ENCODE data around the gene ADO. TPM values are rescaled to one million over a fixed set of nuclear protein-coding genes. Genes with fewer than 3 reads are reported as not detected.

Gene ADO
- polyA plus RNA-seq, 1 of the 3 experiments (the other 2 are of a cell fraction) = 6.9 TPM

DNA sequence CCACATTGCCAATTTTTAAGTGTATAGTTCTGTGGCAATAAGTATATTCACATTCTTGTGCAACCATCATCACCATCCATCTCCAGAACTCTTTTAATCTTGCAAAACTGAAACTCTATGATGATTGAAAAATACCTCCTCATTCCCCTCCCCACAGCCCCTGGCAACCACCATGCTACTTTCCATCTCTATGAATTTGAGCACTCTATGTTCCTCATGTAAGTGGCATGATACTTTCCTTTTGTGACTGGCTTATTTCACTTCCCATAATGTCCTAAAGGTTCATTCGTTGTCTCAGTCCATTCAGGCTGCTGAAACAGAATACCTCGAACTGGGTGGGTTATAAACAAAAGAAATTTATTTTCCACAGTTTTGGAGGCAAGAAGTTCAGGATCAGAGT, 35.1 kb downstream of the ADO start:
- DNase-seq = no peak
- TF ChIP-seq ELF1 (IDR thresholded peaks at IDR 0.05) (no peak), RAD21 (IDR thresholded peaks at IDR 0.05; ENCODE audit: low read length) (no peak), GATA2 (CRISPR knock-in tag; IDR thresholded peaks at IDR 0.05) (no peak), RXRA (IDR thresholded peaks at IDR 0.05; ENCODE audit: borderline replicate concordance, low read depth) (no peak), RFX5 (IDR thresholded peaks at IDR 0.05; ENCODE audit: low read length) (no peak), JUND (IDR thresholded peaks at IDR 0.05) (no peak), NFIC (IDR thresholded peaks at IDR 0.05; ENCODE audit: borderline replicate concordance) (no peak), FOXJ3 (CRISPR knock-in tag; IDR thresholded peaks at IDR 0.05) (no peak), NRF1 (IDR thresholded peaks at IDR 0.05; ENCODE audit: low read depth, low read length) (no peak), EZH2phosphoT487 (IDR thresholded peaks at IDR 0.05; ENCODE audit: borderline replicate concordance, low read depth) (no peak), RCOR1 (IDR thresholded peaks at IDR 0.05; ENCODE audit: low read length) (no peak), FOSL2 (IDR thresholded peaks at IDR 0.05; ENCODE audit: borderline replicate concordance, low read depth) (no peak), YY1 (IDR thresholded peaks at IDR 0.05; ENCODE audit: low read depth) (no peak), TEAD4 (IDR thresholded peaks at IDR 0.05; ENCODE audit: borderline replicate concordance, insufficient read depth) (no peak)
- TF ChIP-seq, protein P1, sequence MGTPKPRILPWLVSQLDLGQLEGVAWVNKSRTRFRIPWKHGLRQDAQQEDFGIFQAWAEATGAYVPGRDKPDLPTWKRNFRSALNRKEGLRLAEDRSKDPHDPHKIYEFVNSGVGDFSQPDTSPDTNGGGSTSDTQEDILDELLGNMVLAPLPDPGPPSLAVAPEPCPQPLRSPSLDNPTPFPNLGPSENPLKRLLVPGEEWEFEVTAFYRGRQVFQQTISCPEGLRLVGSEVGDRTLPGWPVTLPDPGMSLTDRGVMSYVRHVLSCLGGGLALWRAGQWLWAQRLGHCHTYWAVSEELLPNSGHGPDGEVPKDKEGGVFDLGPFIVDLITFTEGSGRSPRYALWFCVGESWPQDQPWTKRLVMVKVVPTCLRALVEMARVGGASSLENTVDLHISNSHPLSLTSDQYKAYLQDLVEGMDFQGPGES (IDR thresholded peaks at IDR 0.05; ENCODE audit: low read depth, low read length) = no peak
- TF ChIP-seq, protein P2, sequence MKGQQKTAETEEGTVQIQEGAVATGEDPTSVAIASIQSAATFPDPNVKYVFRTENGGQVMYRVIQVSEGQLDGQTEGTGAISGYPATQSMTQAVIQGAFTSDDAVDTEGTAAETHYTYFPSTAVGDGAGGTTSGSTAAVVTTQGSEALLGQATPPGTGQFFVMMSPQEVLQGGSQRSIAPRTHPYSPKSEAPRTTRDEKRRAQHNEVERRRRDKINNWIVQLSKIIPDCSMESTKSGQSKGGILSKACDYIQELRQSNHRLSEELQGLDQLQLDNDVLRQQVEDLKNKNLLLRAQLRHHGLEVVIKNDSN (IDR thresholded peaks at IDR 0.05; ENCODE audit: borderline replicate concordance, low read depth) = no peak
- TF ChIP-seq, protein P3, sequence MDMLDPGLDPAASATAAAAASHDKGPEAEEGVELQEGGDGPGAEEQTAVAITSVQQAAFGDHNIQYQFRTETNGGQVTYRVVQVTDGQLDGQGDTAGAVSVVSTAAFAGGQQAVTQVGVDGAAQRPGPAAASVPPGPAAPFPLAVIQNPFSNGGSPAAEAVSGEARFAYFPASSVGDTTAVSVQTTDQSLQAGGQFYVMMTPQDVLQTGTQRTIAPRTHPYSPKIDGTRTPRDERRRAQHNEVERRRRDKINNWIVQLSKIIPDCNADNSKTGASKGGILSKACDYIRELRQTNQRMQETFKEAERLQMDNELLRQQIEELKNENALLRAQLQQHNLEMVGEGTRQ (IDR thresholded peaks at IDR 0.05; ENCODE audit: borderline replicate concordance, low read depth, low read length) = no peak
- TF ChIP-seq, protein P4, sequence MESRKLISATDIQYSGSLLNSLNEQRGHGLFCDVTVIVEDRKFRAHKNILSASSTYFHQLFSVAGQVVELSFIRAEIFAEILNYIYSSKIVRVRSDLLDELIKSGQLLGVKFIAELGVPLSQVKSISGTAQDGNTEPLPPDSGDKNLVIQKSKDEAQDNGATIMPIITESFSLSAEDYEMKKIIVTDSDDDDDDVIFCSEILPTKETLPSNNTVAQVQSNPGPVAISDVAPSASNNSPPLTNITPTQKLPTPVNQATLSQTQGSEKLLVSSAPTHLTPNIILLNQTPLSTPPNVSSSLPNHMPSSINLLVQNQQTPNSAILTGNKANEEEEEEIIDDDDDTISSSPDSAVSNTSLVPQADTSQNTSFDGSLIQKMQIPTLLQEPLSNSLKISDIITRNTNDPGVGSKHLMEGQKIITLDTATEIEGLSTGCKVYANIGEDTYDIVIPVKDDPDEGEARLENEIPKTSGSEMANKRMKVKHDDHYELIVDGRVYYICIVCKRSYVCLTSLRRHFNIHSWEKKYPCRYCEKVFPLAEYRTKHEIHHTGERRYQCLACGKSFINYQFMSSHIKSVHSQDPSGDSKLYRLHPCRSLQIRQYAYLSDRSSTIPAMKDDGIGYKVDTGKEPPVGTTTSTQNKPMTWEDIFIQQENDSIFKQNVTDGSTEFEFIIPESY (IDR thresholded peaks at IDR 0.05; ENCODE audit: borderline replicate concordance, low read depth) = no peak
- TF ChIP-seq, protein P5, sequence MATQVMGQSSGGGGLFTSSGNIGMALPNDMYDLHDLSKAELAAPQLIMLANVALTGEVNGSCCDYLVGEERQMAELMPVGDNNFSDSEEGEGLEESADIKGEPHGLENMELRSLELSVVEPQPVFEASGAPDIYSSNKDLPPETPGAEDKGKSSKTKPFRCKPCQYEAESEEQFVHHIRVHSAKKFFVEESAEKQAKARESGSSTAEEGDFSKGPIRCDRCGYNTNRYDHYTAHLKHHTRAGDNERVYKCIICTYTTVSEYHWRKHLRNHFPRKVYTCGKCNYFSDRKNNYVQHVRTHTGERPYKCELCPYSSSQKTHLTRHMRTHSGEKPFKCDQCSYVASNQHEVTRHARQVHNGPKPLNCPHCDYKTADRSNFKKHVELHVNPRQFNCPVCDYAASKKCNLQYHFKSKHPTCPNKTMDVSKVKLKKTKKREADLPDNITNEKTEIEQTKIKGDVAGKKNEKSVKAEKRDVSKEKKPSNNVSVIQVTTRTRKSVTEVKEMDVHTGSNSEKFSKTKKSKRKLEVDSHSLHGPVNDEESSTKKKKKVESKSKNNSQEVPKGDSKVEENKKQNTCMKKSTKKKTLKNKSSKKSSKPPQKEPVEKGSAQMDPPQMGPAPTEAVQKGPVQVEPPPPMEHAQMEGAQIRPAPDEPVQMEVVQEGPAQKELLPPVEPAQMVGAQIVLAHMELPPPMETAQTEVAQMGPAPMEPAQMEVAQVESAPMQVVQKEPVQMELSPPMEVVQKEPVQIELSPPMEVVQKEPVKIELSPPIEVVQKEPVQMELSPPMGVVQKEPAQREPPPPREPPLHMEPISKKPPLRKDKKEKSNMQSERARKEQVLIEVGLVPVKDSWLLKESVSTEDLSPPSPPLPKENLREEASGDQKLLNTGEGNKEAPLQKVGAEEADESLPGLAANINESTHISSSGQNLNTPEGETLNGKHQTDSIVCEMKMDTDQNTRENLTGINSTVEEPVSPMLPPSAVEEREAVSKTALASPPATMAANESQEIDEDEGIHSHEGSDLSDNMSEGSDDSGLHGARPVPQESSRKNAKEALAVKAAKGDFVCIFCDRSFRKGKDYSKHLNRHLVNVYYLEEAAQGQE (IDR thresholded peaks at IDR 0.05; ENCODE audit: low read depth, low read length) = no peak
- TF ChIP-seq, protein P6, sequence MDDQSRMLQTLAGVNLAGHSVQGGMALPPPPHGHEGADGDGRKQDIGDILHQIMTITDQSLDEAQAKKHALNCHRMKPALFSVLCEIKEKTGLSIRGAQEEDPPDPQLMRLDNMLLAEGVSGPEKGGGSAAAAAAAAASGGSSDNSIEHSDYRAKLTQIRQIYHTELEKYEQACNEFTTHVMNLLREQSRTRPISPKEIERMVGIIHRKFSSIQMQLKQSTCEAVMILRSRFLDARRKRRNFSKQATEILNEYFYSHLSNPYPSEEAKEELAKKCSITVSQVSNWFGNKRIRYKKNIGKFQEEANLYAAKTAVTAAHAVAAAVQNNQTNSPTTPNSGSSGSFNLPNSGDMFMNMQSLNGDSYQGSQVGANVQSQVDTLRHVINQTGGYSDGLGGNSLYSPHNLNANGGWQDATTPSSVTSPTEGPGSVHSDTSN (IDR thresholded peaks at IDR 0.05) = no peak

More for the DNA sequence above, 35.1 kb downstream of the ADO start:
- Histone ChIP-seq H3K9ac (no peak overlapping the region), H3K4me1 (ENCODE audit: control insufficient read depth in 1 of 2, insufficient read depth in 2 of 2, low read depth in 1 of 2, low read length in 1 of 2) (no peaks in the 10 kb centered on the region), H3K9me2 (no peaks in the 10 kb centered on the region), H3K9me3 (0 out of 2 replicates have a peak, but pooled peaks cover 1% of the 10 kb centered on the region), H3K27ac (ENCODE audit: low read depth in 2 of 2, low read length in 1 of 2) (no peak overlapping the region), H3K4me3 (ENCODE audit: low read depth in 2 of 2, low read length in 1 of 2) (no peak overlapping the region), H4K20me1 (ENCODE audit: insufficient read depth) (no peaks in the 10 kb centered on the region), H2AFZ (ENCODE audit: low read depth) (no peak overlapping the region), H3K36me3 (replicated peaks in 1 of 2; ENCODE audit: control insufficient read depth in 1 of 2, insufficient read depth in 2 of 2, low read length in 1 of 2) (no peaks in the 10 kb centered on the region), H3K27me3 (ENCODE audit: insufficient read depth) (peaks cover 1% of the 10 kb centered on the region; the same call in 1 of the 2 replicates), H3K4me2 (no peak overlapping the region), H3F3A (replicated peaks; ENCODE audit: insufficient read depth) (no peaks in the 10 kb centered on the region), H3K79me2 (ENCODE audit: insufficient read depth) (no peaks in the 10 kb centered on the region)
- WGBS (ENCODE audit: low lambda C conversion rate) = 13% methylated on average over 2 of the region's 2 CpGs
- ChIA-PET POLR2A (no interaction called here), CTCF (no interaction called here)

Measured in SK-N-SH (cell line).